ENCODE measurements around the gene IGFBP1. TPM values are rescaled to one million over a fixed set of nuclear protein-coding genes. Genes with fewer than 3 reads are reported as not detected.
"Not testable (repeated sequence)": the region's sequence is repeated elsewhere in the genome, so short reads cannot be mapped to it uniquely, and the experiment has no call there.

Gene IGFBP1
- polyA plus RNA-seq, 1 of the 3 experiments (the other 2 are of a cell fraction): not detected

- H3K9me2 ChIP-seq: no peaks in the 10 kb centered on the region
- H2AFZ ChIP-seq (ENCODE audit: low read depth): no peak overlapping the region
- no peaks in the 10 kb centered on the region for H3K79me2 ChIP-seq (ENCODE audit: insufficient read depth)
- TF ChIP-seq YY1 (IDR thresholded peaks at IDR 0.05; ENCODE audit: low read depth) (no peak), SIN3A (IDR thresholded peaks at IDR 0.05; ENCODE audit: borderline replicate concordance, low read depth, low read length) (no peak)
- H3K36me3 ChIP-seq (replicated peaks in 1 of 2; ENCODE audit: control insufficient read depth in 1 of 2, insufficient read depth in 2 of 2, low read length in 1 of 2): no peaks in the 10 kb centered on the region
- no peaks in the 10 kb centered on the region for H3K4me1 ChIP-seq (ENCODE audit: control insufficient read depth in 1 of 2, insufficient read depth in 2 of 2, low read depth in 1 of 2, low read length in 1 of 2)
- 74% methylated on average over 11 of the region's 11 CpGs for WGBS (ENCODE audit: low lambda C conversion rate)
- ChIA-PET CTCF (interaction anchor here (0.7 to 9.0 kb wide), 4 partner anchors 19 to 1242 kb away, joined by 3 to 128 read pairs (median 4); partner anchors contain the start of gene IGFBP3), POLR2A (no interaction called here)
- DNase-seq: no peak
- no peaks in the 10 kb centered on the region for H3F3A ChIP-seq (replicated peaks; ENCODE audit: insufficient read depth)
- H3K9me3 ChIP-seq: no peaks in the 10 kb centered on the region
- H3K27me3 ChIP-seq (ENCODE audit: insufficient read depth): no peaks in the 10 kb centered on the region
- no peaks in the 10 kb centered on the region for H4K20me1 ChIP-seq (ENCODE audit: insufficient read depth)
- H3K27ac ChIP-seq (ENCODE audit: low read depth in 2 of 2, low read length in 1 of 2): no peak overlapping the region
- H3K9ac ChIP-seq: no peak overlapping the region
- H3K4me3 ChIP-seq (ENCODE audit: low read depth in 2 of 2, low read length in 1 of 2): no peak overlapping the region
- H3K4me2 ChIP-seq: no peak overlapping the region
These were observed 51.3 kb downstream of the IGFBP1 start for GRCh38 chr7:45939574-45939973.

GRCh38 chr7:45940237-45940781 lies 52.0 kb downstream of the IGFBP1 start:
- POLR2A ChIA-PET; H3K27me3 ChIP-seq (ENCODE audit: insufficient read depth); H3K36me3 ChIP-seq (replicated peaks in 1 of 2; ENCODE audit: control insufficient read depth in 1 of 2, insufficient read depth in 2 of 2, low read length in 1 of 2); DNase-seq; H3K27ac ChIP-seq (ENCODE audit: low read depth in 2 of 2, low read length in 1 of 2); H4K20me1 ChIP-seq (ENCODE audit: insufficient read depth); H3K9me3 ChIP-seq; H3K4me1 ChIP-seq (ENCODE audit: control insufficient read depth in 1 of 2, insufficient read depth in 2 of 2, low read depth in 1 of 2, low read length in 1 of 2); H3F3A ChIP-seq (replicated peaks; ENCODE audit: insufficient read depth); H3K9me2 ChIP-seq; H3K4me3 ChIP-seq (ENCODE audit: low read depth in 2 of 2, low read length in 1 of 2); H3K79me2 ChIP-seq (ENCODE audit: insufficient read depth); H2AFZ ChIP-seq (ENCODE audit: low read depth); H3K9ac ChIP-seq; H3K4me2 ChIP-seq: not testable (repeated sequence)
- WGBS (ENCODE audit: low lambda C conversion rate): 82% methylated on average over 14 of the region's 14 CpGs
- CTCF ChIA-PET: interaction anchor here (9.0 kb wide), 1 partner anchor 20 kb away, joined by 128 read pairs; the partner anchor contains the start of gene IGFBP3

- no peak overlapping the region for H3K9ac ChIP-seq
These were observed 52.7 kb downstream of the IGFBP1 start for GRCh38 chr7:45940939-45941338.

More at GRCh38 chr7:45940939-45941338, 52.7 kb downstream of the IGFBP1 start:
- Histone ChIP-seq H3K27ac (ENCODE audit: low read depth in 2 of 2, low read length in 1 of 2) (no peak overlapping the region), H3K4me3 (ENCODE audit: low read depth in 2 of 2, low read length in 1 of 2) (no peak overlapping the region), H3K9me3 (0 out of 2 replicates have a peak, but pooled peaks cover 5% of the 10 kb centered on the region), H4K20me1 (ENCODE audit: insufficient read depth) (no peaks in the 10 kb centered on the region), H3K4me1 (ENCODE audit: control insufficient read depth in 1 of 2, insufficient read depth in 2 of 2, low read depth in 1 of 2, low read length in 1 of 2) (no peaks in the 10 kb centered on the region), H2AFZ (ENCODE audit: low read depth) (no peak overlapping the region), H3K36me3 (replicated peaks in 1 of 2; ENCODE audit: control insufficient read depth in 1 of 2, insufficient read depth in 2 of 2, low read length in 1 of 2) (no peaks in the 10 kb centered on the region), H3F3A (replicated peaks; ENCODE audit: insufficient read depth) (no peaks in the 10 kb centered on the region), H3K79me2 (ENCODE audit: insufficient read depth) (no peaks in the 10 kb centered on the region), H3K4me2 (no peak overlapping the region), H3K27me3 (ENCODE audit: insufficient read depth) (no peaks in the 10 kb centered on the region), H3K9me2 (no peaks in the 10 kb centered on the region)
- no peak for DNase-seq
- WGBS (ENCODE audit: low lambda C conversion rate): 71% methylated on average over 7 of the region's 7 CpGs
- no peak for TF ChIP-seq RFX5 (IDR thresholded peaks at IDR 0.05; ENCODE audit: low read length)
- no peak for TF ChIP-seq GABPA (IDR thresholded peaks at IDR 0.05; ENCODE audit: low read depth)
- no peak for TF ChIP-seq NRF1 (IDR thresholded peaks at IDR 0.05; ENCODE audit: low read depth, low read length)
- TF ChIP-seq REST (IDR thresholded peaks at IDR 0.05; ENCODE audit: low read depth, low read length): no peak
- no peak for TF ChIP-seq RAD21 (IDR thresholded peaks at IDR 0.05; ENCODE audit: low read length)
- no peak for TF ChIP-seq MAX (IDR thresholded peaks at IDR 0.05; ENCODE audit: low read depth)
- TF ChIP-seq NFIC (IDR thresholded peaks at IDR 0.05; ENCODE audit: borderline replicate concordance): no peak
- ChIA-PET CTCF (interaction anchor here (9.0 kb wide), 1 partner anchor 21 kb away, joined by 128 read pairs; the partner anchor contains the start of gene IGFBP3), POLR2A (no interaction called here)
